HCT116 (cell line): ENCODE results near the gene MYRF.

ENCODE experiments used
- CTCF ChIP-seq, 3 experiments: fragments of 200-600 bp in 1 of 3; sonication (generic) in 1 of 3; IDR thresholded peaks in 2 of 3; conservative IDR thresholded peaks in 1 of 3; 2 replicates each; pipeline ENCODE4 v1.5.1; 2012 to 2017; ENCODE audit warnings: low read depth in 2 of 3, low read length in 2 of 3, antibody characterized with exemption in 1 of 3, borderline replicate concordance in 1 of 3, control low read depth in 1 of 3, mild to moderate bottlenecking in 1 of 3, mixed read lengths in 1 of 3, mixed run types in 1 of 3, moderate library complexity in 1 of 3; ENCODE audit not compliant: insufficient read depth in 1 of 3
- ELF1 ChIP-seq: IDR thresholded peaks from 2 replicates; pipeline ENCODE4 v1.6.1; 2012; ENCODE audit warnings: low read depth, borderline replicate concordance
- EZH2 ChIP-seq: fragments of 200-600 bp; sonication (generic); IDR thresholded peaks from 2 replicates; pipeline ENCODE4 v1.6.1; 2017; ENCODE audit warnings: antibody characterized with exemption, mixed run types
- POLR2AphosphoS5 ChIP-seq: IDR thresholded peaks from 2 replicates; pipeline ENCODE4 v1.6.1; 2011; ENCODE audit warnings: mild to moderate bottlenecking, low read depth, low read length, moderate library complexity
- SIN3A ChIP-seq: IDR thresholded peaks from 2 replicates; pipeline ENCODE4 v1.6.1; 2012; ENCODE audit warnings: low read depth

- TF ChIP-seq CTCF (IDR thresholded peaks at IDR 0.05 in 2 of 3, conservative IDR thresholded peaks at IDR 0.05 in 1 of 3; ENCODE audit: borderline replicate concordance in 1 of 3, insufficient read depth in 1 of 3, low read depth in 2 of 3, low read length in 2 of 3) = no peak
- TF ChIP-seq POLR2AphosphoS5 = no peak
- TF ChIP-seq ELF1 = no peak
- no peak for TF ChIP-seq EZH2
- no peak for TF ChIP-seq SIN3A
Measured at GRCh38 chr11:61777234-61778090, 25.0 kb downstream of the MYRF start.
